ENCODE data around the gene PRDX1.

PRDX1 gene

DNA sequence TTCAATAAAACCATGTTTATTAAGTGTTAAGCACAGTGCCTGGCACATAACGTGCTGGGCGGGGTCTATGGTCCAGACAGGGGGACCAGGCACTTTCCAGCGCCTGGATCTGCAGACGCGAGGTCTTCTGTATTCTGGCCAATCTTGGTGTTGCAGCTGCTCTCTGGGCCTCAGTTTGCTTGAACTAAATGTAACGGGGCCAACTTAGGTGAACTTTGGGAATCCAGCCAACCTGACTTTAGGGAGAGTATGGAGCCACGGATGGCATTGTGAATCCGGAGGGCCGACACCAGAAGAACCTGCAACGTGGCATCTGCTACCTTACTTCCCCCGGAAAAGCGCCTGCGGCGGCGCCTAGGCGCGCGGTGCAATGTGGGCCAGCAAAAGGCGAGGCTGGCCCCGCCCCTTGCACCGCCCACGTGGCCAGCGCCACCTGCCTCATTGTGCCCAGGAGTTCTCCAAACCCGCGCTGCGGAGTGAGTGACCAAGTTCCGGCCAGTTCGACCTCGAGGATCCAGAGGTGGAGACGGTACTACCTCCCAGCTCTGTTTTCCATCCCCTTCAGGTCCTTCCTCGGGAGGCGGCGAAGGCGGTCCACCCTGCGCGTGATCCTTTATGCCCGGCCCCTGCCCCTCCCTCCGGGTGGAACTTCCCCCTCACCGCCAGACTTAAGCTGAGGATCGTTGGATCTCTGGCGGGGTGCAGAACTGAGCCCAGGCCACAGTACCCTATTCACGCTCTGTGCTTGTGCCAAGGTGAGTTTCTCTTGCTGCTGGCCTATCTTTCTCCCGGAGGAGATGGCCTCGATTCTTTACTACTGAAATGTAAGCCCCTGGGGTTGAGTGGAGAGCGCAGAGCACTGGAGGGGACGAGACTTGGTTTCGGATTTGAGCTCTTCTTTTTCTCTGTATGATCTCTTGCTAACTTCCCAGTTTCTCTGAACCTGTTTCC, 29.0 kb upstream of the PRDX1 start, which contains the start of gene AKR1A1:
Gene AKR1A1 (plus strand): TSS at position 426 of the 951 bp plus-strand sequence. CDS start 10,969 bp downstream, outside the sequence.
- H3K9me3 ChIP-seq (ENCODE audit: insufficient read depth, low read depth, low read length) = no peaks in the 10 kb centered on the region
- peak within 1 kb of the TSS; percentile 66 for H3K27ac ChIP-seq (ENCODE audit: low read depth, low read length)
- peak within 1 kb of the TSS; percentile 88 for H2AK5ac ChIP-seq (ENCODE audit: low read length)
- peak; percentile 94 to 98 for DNase-seq
- peaks cover 8% of the 10 kb centered on the region for H3K79me1 ChIP-seq (ENCODE audit: low read length)
- peaks cover 0 to 8% of the 10 kb centered on the region in 2 experiments for H3K4me1 ChIP-seq (ENCODE audit: control insufficient read depth in 1 of 2, insufficient read depth in 2 of 2, low read length in 2 of 2)
- H3K4ac ChIP-seq (ENCODE audit: low read depth, low read length) = peak within 1 kb of the TSS; percentile 95
- no peak within 1 kb of the TSS for H3K23ac ChIP-seq (ENCODE audit: low read length)
- H3K36me3 ChIP-seq (ENCODE audit: control insufficient read depth in 1 of 2, insufficient read depth in 2 of 2, low read length in 2 of 2) = peaks cover 2 to 8% of the 10 kb centered on the region in 2 experiments
- peak within 1 kb of the TSS; percentile 89 for H3K4me2 ChIP-seq (ENCODE audit: low read length)
- H3K79me2 ChIP-seq (ENCODE audit: control insufficient read depth, insufficient read depth, low read length, poor library complexity) = peaks cover 7% of the 10 kb centered on the region
- no peaks in the 10 kb centered on the region for H3K27me3 ChIP-seq (ENCODE audit: insufficient read depth, low read length)
- H4K8ac ChIP-seq (ENCODE audit: low read depth, low read length) = peak within 1 kb of the TSS; percentile 99
- H2BK12ac ChIP-seq (ENCODE audit: low read length) = peak within 1 kb of the TSS; percentile 25
- no CpG with 5 or more reads among the region's 47 CpGs for WGBS (ENCODE audit: extremely low coverage, insufficient coverage, insufficient read length)
- peak within 1 kb of the TSS; percentile 93 for H3K9ac ChIP-seq (ENCODE audit: low read length)
- H2AFZ ChIP-seq (ENCODE audit: insufficient read depth, low read length, poor library complexity) = peak within 1 kb of the TSS; percentile 88
- H3K14ac ChIP-seq (ENCODE audit: low read length) = peak within 1 kb of the TSS; percentile 93
- H4K12ac ChIP-seq (ENCODE audit: low read depth, low read length) = peak within 1 kb of the TSS; percentile 99
- H2BK5ac ChIP-seq (ENCODE audit: low read depth, low read length, poor library complexity) = peak within 1 kb of the TSS; percentile 87
- H3K4me3 ChIP-seq (ENCODE audit: low read depth, low read length) = peak within 1 kb of the TSS; percentile 86
- H2BK120ac ChIP-seq (ENCODE audit: insufficient read depth, low read length, poor library complexity) = peak within 1 kb of the TSS; percentile 74
- H3K18ac ChIP-seq (ENCODE audit: low read length) = peak within 1 kb of the TSS; percentile 94
- H4K91ac ChIP-seq (ENCODE audit: low read depth, low read length) = peak within 1 kb of the TSS; percentile 97

DNA sequence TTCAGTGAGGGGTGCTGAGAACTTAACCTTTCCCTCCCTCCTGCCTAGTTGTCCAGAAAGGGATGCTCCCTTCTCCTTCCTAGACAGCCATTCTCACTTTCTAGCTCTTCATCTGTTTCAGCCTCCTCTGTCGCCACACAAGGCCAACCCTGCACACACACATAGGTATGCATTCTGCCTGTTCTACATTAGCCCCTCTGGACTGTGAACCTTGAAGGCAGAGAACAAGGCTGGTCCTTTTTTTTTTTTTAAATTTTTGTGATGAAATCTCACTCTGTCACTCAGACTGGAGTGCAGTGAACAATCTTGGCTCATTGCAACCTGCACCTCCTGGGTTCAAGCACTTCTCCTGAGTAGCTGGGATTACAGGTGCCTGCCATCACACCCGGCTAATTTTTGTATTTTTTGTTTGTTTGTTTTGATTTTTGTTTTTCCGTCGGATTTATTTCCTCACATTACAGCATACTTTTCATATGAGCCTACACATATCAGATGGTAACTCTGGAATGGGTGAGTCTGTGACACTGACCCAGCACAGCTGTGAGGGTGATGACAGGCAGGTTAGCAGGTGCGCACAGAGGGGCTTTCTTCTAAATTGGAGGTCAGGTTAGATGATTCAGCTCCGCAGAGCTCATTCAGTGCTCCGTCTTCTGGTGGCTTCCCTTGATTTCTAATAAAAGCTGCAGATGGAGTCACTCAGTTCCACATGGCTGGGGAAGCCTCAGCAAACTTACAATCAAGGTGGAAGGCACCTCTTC, 24.0 kb upstream of the PRDX1 start:
- Histone ChIP-seq H2BK120ac (ENCODE audit: insufficient read depth, low read length, poor library complexity) (no peak overlapping the region), H3K4me1 (ENCODE audit: control insufficient read depth in 1 of 2, insufficient read depth in 2 of 2, low read length in 2 of 2) (peaks cover 2 to 3% of the 10 kb centered on the region in 2 experiments), H3K9ac (ENCODE audit: low read length) (no peak overlapping the region), H4K91ac (ENCODE audit: low read depth, low read length) (no peak overlapping the region), H2AFZ (ENCODE audit: insufficient read depth, low read length, poor library complexity) (no peak overlapping the region), H3K14ac (ENCODE audit: low read length) (no peak overlapping the region), H3K27me3 (ENCODE audit: insufficient read depth, low read length) (no peaks in the 10 kb centered on the region), H3K9me3 (ENCODE audit: insufficient read depth, low read depth, low read length) (no peaks in the 10 kb centered on the region), H3K36me3 (ENCODE audit: control insufficient read depth in 1 of 2, insufficient read depth in 2 of 2, low read length in 2 of 2) (no peaks in the 10 kb centered on the region), H2BK12ac (ENCODE audit: low read length) (no peak overlapping the region), H2BK5ac (ENCODE audit: low read depth, low read length, poor library complexity) (no peak overlapping the region), H3K4me3 (ENCODE audit: low read depth, low read length) (no peak overlapping the region), H4K8ac (ENCODE audit: low read depth, low read length) (no peak overlapping the region), H3K4ac (ENCODE audit: low read depth, low read length) (no peak overlapping the region), H3K18ac (ENCODE audit: low read length) (no peak overlapping the region), H3K23ac (ENCODE audit: low read length) (no peak overlapping the region), H3K4me2 (ENCODE audit: low read length) (no peak overlapping the region), H3K79me1 (ENCODE audit: low read length) (peaks cover 5% of the 10 kb centered on the region), H2AK5ac (ENCODE audit: low read length) (no peak overlapping the region), H3K27ac (ENCODE audit: low read depth, low read length) (no peak overlapping the region), H3K79me2 (ENCODE audit: control insufficient read depth, insufficient read depth, low read length, poor library complexity) (peaks cover 3% of the 10 kb centered on the region), H4K12ac (ENCODE audit: low read depth, low read length) (no peak overlapping the region)
- peak; percentile 65 to 67 for DNase-seq
- no CpG with 5 or more reads among the region's 7 CpGs for WGBS (ENCODE audit: extremely low coverage, insufficient coverage, insufficient read length)

DNA sequence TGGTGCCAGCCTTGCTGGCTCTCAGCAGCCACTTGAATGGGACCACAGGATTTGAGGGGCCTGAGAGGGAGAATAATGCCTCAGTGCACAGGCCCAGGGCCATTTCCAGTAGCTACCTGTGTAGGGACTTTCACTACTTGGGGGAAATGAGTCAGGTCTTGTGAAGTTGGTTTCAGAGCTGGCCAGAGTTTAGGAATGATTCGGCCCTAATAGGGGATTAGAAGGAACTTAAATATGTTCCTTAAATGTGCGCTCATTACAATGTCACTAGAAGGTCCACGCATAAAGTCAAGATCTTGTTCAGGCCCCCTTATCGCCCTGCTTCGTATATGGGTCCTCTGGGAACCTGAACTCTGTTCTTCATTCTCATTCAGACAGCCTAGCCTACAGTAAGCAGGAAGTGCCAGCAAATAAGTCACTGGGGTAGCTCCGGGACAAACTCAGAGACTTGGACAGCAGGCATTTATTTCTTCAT, 23.4 kb upstream of the PRDX1 start:
- Histone ChIP-seq H3K4me1 (ENCODE audit: control insufficient read depth in 1 of 2, insufficient read depth in 2 of 2, low read length in 2 of 2) (peaks cover 0 to 2% of the 10 kb centered on the region in 2 experiments), H3K9me3 (ENCODE audit: insufficient read depth, low read depth, low read length) (no peaks in the 10 kb centered on the region)
- WGBS (ENCODE audit: extremely low coverage, insufficient coverage, insufficient read length) = no CpG with 5 or more reads among the region's 6 CpGs

DNA sequence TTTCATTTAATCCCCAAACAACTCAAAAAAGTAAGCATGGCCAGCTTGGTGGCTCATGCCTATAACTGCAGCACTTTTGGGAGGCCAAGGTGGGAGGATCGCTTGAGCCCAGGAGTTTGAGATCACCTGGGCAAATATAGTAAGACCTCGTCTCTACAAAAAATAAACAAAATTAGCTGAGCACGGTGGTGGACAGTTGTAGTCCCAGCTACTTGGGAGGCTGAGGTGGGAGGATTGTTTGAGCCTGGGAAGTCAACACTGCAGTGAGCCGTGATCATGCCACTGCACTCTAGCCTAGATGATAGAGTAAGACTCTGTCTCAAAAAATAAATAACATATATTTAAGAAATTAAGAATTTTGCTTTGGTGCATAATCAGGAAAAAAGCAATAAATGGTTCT, 22.8 kb upstream of the PRDX1 start:
- no peak overlapping the region for H4K12ac ChIP-seq (ENCODE audit: low read depth, low read length)
- no peak overlapping the region for H3K18ac ChIP-seq (ENCODE audit: low read length)
- no peak for DNase-seq
- H2AK5ac ChIP-seq (ENCODE audit: low read length) = no peak overlapping the region
- no peak overlapping the region for H3K4me2 ChIP-seq (ENCODE audit: low read length)
- H3K4me1 ChIP-seq (ENCODE audit: control insufficient read depth in 1 of 2, insufficient read depth in 2 of 2, low read length in 2 of 2) = peaks cover 0 to 2% of the 10 kb centered on the region in 2 experiments
- no peaks in the 10 kb centered on the region for H3K9me3 ChIP-seq (ENCODE audit: insufficient read depth, low read depth, low read length)
- no CpG with 5 or more reads among the region's 4 CpGs for WGBS (ENCODE audit: extremely low coverage, insufficient coverage, insufficient read length)
- no peak overlapping the region for H4K8ac ChIP-seq (ENCODE audit: low read depth, low read length)
- H3K23ac ChIP-seq (ENCODE audit: low read length) = no peak overlapping the region
- no peak overlapping the region for H2BK5ac ChIP-seq (ENCODE audit: low read depth, low read length, poor library complexity)
- H3K4ac ChIP-seq (ENCODE audit: low read depth, low read length) = no peak overlapping the region
- no peaks in the 10 kb centered on the region for H3K79me2 ChIP-seq (ENCODE audit: control insufficient read depth, insufficient read depth, low read length, poor library complexity)
- H2BK12ac ChIP-seq (ENCODE audit: low read length) = no peak overlapping the region
- no peak overlapping the region for H3K27ac ChIP-seq (ENCODE audit: low read depth, low read length)
- H3K9ac ChIP-seq (ENCODE audit: low read length) = no peak overlapping the region
- no peak overlapping the region for H2BK120ac ChIP-seq (ENCODE audit: insufficient read depth, low read length, poor library complexity)
- no peak overlapping the region for H3K14ac ChIP-seq (ENCODE audit: low read length)
- no peaks in the 10 kb centered on the region for H3K79me1 ChIP-seq (ENCODE audit: low read length)
- no peak overlapping the region for H2AFZ ChIP-seq (ENCODE audit: insufficient read depth, low read length, poor library complexity)
- H3K27me3 ChIP-seq (ENCODE audit: insufficient read depth, low read length) = no peaks in the 10 kb centered on the region
- H3K36me3 ChIP-seq (ENCODE audit: control insufficient read depth in 1 of 2, insufficient read depth in 2 of 2, low read length in 2 of 2) = no peaks in the 10 kb centered on the region
- no peak overlapping the region for H4K91ac ChIP-seq (ENCODE audit: low read depth, low read length)
- H3K4me3 ChIP-seq (ENCODE audit: low read depth, low read length) = no peak overlapping the region

More for the DNA sequence above, 23.4 kb upstream of the PRDX1 start:
- no peak overlapping the region for H4K12ac ChIP-seq (ENCODE audit: low read depth, low read length)
- no peak overlapping the region for H3K4ac ChIP-seq (ENCODE audit: low read depth, low read length)
- H3K79me2 ChIP-seq (ENCODE audit: control insufficient read depth, insufficient read depth, low read length, poor library complexity) = no peaks in the 10 kb centered on the region
- H4K91ac ChIP-seq (ENCODE audit: low read depth, low read length) = no peak overlapping the region
- no peak overlapping the region for H3K18ac ChIP-seq (ENCODE audit: low read length)
- no peak overlapping the region for H3K9ac ChIP-seq (ENCODE audit: low read length)
- no peaks in the 10 kb centered on the region for H3K36me3 ChIP-seq (ENCODE audit: control insufficient read depth in 1 of 2, insufficient read depth in 2 of 2, low read length in 2 of 2)
- no peaks in the 10 kb centered on the region for H3K27me3 ChIP-seq (ENCODE audit: insufficient read depth, low read length)
- no peak overlapping the region for H3K23ac ChIP-seq (ENCODE audit: low read length)
- H3K14ac ChIP-seq (ENCODE audit: low read length) = no peak overlapping the region
- no peak overlapping the region for H2BK120ac ChIP-seq (ENCODE audit: insufficient read depth, low read length, poor library complexity)
- H3K4me2 ChIP-seq (ENCODE audit: low read length) = no peak overlapping the region
- H4K8ac ChIP-seq (ENCODE audit: low read depth, low read length) = no peak overlapping the region
- DNase-seq = peak; percentile 17 to 35
- H3K4me3 ChIP-seq (ENCODE audit: low read depth, low read length) = no peak overlapping the region
- H2BK12ac ChIP-seq (ENCODE audit: low read length) = no peak overlapping the region
- no peaks in the 10 kb centered on the region for H3K79me1 ChIP-seq (ENCODE audit: low read length)
- no peak overlapping the region for H2AFZ ChIP-seq (ENCODE audit: insufficient read depth, low read length, poor library complexity)
- H2BK5ac ChIP-seq (ENCODE audit: low read depth, low read length, poor library complexity) = no peak overlapping the region
- H3K27ac ChIP-seq (ENCODE audit: low read depth, low read length) = no peak overlapping the region
- no peak overlapping the region for H2AK5ac ChIP-seq (ENCODE audit: low read length)

All from trophoblast cell (in vitro differentiated cells and primary cell).